K562 treated with DMSO at 1 percent for 4 hours (cell line): ENCODE measurements around the gene S1PR1. TPM values are rescaled to one million over a fixed set of nuclear protein-coding genes. Genes with fewer than 3 reads are reported as not detected.

Experiments
- total RNA-seq: library from RNA; unstranded; fragments of 300-600 nt; gene quantifications from 2 replicates; pipeline ENCODE4 v1.2.3, GENCODE V29; 2022; ENCODE audit not compliant: insufficient read depth

Gene S1PR1
- total RNA-seq: 0.59 TPM in 1 of 2 replicates, not detected in the other

GRCh38 chr1:101236516-101237228 lies at the start of gene S1PR1:
Gene S1PR1, plus strand, starts transcription at chr1:101237019. Its CDS starts 1,966 bp downstream, at chr1:101238985.

Other genes with a start within 250 kb of the S1PR1 start
- 56.7 and 65.5 TPM in 2 replicates for gene DPH5, start 211.2 kb upstream of the S1PR1 start, total RNA-seq